RPMI7951 (cell line): Measurements from ENCODE around the gene MATN3. TPM values are rescaled to one million over a fixed set of nuclear protein-coding genes. Genes with fewer than 3 reads are reported as not detected.
A peak's percentile ranks its signal among the peaks of the same experiment; 100 is the strongest.
"Not testable (repeated sequence)": the region's sequence is repeated elsewhere in the genome, so short reads cannot be mapped to it uniquely, and the experiment has no call there.

Source experiments
- DNase-seq: peaks from one replicate; pipeline ENCODE4 v3.0.0-alpha.2; 2012; ENCODE audit warnings: low read depth
- total RNA-seq: library from RNA; depleted of rRNA; stranded (reverse); fragments of >200 nt; shearing (Covaris generic); gene quantifications from 2 replicates; pipeline ENCODE4 v1.2.3, GENCODE V29; 2014; rRNA removed

Gene MATN3
- 5.3 and 6.0 TPM in 2 replicates for total RNA-seq

DNA sequence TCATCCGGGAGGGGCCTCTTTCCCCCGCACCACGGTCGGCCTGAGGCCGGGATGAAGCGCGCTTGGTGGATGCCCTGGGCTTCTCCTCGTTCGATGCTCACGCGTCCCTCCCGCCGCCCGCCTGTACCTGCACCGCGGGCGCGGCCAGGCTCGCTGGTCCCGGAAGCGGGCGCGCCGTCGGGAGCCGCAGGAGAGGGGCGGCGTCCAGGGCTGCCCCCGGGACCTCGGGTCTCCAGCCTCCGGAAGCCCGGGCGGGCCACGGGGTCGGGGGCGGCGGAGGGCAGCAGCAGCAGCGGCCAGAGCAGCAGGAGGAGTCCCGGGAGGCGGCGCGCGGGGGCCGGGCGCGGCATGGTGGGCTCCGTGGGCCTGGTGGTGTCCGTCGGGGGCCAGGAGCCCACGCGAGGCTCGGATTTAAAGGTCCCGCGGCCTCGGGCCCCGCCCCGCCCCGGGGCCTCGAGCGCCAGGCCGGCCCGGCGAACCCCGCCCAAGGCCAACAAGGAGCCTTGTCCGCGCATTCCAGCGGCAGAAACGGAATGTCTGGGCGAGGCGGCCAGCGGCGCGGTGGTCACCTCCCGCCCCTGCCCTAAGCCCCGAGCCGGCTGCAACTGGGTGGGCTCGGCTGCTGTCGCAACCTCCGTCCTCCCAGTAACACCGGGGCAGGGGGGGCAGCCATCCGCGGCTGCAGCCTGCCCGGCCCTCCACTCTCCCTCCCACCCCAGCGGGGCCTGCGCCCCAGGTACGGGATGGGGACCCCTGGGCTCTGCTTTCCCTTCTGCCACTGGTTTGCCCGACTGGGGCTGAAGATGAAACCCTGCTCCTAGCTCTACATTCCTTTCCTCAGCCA, at the start of gene MATN3:
MATN3 (minus strand) TSS at position 387 of the 844 bp plus-strand sequence; CDS start at position 350, 37 bp downstream.
- peak; percentile 51 for DNase-seq

DNA sequence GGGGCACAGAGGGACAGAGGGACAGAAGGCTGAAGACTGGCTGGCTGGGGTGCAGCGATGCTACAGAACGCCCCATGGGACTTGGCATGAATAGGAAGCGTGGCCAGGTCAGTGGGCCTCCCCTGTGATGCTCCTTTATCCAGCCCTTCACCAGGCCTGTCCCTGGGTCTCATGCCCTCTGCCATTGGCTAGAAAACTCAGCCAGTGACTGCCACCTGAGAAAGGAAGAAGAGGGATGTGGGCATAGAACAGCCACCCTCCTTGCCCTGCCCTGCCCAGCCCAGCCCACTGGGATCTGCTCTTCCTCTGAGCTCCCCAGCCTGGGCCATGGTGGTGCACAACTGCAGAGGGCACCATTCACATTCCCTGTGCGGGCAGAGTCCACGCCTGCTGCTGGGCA, 49.5 kb upstream of the MATN3 start:
- no peak for DNase-seq

GRCh38 chr2:20061476-20061875, 49.0 kb upstream of the MATN3 start:
- peak; percentile 82 for DNase-seq

GRCh38 chr2:20060106-20060505, 47.6 kb upstream of the MATN3 start:
- DNase-seq = no peak

GRCh38 chr2:20057268-20057667, 44.8 kb upstream of the MATN3 start:
- DNase-seq = no peak

DNA sequence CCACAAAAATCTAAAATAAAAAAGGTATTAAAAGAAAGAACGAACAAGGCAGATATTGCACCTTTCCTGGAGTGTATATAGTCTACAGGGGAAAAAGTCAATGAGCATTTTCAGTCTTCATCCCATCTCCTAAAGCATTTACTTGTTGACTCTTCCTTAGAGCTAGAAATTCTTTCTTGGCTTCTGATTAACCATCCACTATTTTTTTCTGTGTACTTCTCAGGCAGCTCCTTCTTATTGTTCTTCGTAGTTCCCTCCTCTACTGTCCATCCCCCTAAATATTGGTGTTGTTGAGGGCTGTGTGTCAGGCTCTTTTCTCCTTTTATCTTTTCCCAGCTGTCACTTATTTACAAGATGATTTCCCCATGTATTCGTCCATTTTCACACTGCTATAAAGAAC, 42.5 kb upstream of the MATN3 start:
- DNase-seq = no peak

GRCh38 chr2:20054119-20054518, 41.7 kb upstream of the MATN3 start:
- DNase-seq = no peak

- DNase-seq = peak; percentile 84
Measured at GRCh38 chr2:20052861-20053281, 40.4 kb upstream of the MATN3 start.

GRCh38 chr2:20052229-20052851, 39.9 kb upstream of the MATN3 start:
- no peak for DNase-seq

DNA sequence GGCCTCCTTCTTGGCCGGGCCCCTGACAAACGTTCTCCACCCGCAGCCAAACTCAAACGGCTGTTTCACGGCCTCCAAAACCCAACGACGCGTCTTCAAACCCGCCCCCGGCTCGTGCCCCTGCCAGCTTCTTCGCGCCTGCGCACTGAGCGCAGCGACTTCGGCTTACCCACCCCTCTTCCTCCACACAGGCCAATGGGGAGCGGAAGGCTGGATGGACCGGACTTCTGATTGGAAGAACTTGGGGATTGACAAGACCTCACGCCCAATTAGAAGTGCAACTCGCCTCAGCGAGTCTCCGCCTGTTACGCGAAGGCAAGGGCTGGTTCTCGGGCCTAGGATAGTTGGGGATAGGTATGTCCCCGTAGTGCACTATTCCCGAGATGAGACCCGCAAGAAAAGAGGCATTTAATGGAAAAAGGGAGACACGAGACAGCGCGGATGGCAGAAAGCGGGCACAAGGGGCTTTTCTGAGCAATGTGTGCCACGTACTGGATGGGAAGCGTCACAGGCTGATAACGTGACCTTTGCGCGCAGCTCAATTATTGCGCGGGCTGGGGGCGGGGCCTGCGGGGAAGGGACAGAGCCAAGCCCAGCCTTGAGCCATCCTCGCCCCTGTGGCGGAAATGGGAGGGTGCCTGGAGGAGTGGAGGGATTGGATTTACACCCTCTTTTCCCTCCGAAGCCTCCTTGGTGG, 39.2 kb upstream of the MATN3 start, which contains the start of gene LAPTM4A:
LAPTM4A (minus strand) TSS at position 97 of the 697 bp plus-strand sequence. CDS start 108 bp downstream, outside the sequence.
- DNase-seq = peak; percentile 100

- DNase-seq = peak; percentile 82
Measured at GRCh38 chr2:20050646-20051531, 38.4 kb upstream of the MATN3 start.

DNA sequence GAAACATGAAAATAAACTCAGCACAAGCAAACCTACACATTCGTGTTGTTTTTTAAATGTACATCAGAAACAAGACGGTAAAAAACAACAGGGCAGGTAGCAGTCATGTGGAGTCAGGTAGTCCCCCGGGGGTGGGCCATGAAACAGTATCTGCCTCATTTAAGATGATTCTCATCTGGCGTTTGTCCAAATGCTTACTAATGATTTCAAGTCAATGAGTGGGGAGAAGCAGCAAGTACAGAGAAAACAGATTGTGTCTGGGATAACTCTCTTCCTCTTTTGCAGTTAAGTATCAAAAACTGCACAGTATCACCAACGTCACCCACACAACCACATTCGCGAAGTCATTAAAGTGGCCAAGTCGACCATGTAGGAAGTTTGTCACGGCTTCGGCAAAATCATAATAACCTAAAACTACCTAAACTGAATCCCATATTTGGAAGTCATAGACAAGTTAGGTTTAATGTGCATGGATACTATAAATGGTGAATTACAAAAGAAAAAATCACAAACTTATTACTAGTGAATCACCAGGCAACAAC, 37.7 kb upstream of the MATN3 start:
- DNase-seq = peak; percentile 68

DNA sequence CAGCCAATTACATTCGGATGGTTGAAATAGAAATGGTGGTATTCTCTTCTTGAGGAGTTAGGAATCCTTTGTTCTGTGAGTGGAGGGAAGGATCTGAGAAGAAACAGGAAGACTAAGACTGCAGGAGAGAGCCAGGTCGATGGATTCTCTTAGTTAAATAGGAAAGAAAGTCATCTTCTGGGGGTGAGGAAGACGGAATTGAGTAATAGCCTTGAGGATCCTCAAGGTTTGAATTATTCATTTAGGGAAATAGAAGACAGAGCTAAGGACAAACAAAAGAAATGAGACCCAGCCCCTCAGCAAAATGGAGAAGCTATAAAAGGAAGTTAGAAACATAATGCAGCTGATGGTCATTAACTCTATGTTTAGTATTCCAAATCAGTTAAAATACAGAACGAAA, 37.2 kb upstream of the MATN3 start:
- no peak for DNase-seq

DNA sequence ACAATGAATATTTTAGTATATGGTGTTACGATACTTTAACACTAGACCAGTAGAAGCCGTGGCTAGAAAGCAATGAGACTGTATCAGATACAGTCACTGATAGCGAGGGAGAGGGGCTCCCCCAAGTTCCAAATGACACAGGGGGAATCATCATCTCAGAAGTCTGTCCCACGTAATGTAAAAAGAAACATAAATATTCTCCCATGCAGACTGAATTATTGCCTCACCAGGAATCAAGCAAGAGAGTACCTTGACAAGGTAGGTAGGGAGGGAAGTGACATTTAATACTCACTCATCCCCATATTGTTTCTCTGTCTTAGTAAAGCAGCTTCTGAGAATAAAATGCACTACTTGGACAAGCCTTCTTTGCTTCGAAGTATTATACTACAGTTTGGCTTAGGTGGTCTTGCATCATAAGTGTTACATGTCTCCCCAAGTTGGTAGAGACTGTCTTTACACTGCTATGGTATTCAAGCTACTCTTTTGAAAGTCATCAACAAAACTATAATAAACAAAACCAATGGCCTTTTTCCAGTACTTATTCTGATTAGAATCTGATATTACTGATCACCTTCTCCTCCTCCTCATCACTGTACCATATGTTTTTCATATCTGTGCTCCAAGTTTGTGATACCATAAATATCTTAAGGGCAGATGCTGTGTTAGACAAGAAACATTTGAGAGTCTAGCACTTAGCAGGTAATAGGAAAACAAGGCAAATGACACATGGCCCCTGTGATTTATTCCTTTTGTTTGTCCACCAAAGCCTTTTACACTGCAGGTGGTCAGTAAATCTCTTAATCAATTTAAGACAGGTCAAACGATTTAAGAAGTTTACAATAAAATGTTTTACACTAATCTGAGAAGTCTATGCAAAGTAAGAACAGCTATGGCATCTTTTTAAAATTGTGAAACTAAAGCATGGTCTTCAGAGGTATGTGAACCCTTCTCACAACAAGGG, 36.3 kb upstream of the MATN3 start:
- DNase-seq = no peak

DNA sequence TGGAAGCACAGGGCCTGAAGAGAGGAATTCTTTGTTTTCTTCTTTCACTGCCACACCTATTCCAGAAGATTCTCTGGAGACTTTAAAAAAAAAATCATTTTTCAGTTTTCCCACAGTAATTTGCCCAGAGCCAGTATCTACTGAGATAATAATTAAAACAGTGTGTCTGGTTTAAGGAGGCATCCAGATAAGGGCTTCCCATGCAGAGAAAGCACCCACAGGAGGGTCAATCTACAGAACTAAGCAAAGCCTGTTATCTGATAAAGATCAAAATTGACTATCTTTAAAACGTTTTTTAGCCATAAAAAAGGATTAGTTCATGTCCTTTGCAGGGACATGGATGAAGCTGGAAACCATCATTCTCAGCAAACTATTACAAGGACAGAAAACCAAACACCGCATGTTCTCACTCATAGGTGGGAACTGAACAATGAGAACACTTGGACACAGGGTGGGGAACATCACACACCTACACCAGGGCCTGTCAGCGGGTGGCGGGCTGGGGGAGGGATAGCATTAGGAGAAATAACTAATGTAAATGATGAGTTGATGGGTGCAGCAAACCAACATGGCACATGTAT, 33.3 kb upstream of the MATN3 start:
- DNase-seq = not testable (repeated sequence)

DNA sequence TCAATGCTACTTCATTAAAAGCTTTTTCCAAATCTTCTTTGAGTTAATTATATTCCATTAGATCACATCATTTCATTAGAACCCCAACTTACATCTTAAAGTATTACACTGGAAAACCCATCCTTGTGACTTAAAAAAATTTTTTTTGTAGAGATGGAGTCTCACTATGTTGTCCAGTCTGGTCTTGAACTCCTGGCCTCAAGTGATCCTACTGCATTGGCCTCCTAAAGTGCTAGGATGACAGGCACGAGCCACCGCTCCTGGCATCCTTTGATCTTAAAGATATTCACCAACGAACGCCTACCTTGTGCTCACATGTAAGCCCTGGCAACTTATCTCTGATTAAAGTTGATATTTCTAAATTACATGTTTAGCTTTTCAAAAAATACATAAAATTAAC, 32.3 kb upstream of the MATN3 start:
- DNase-seq = no peak

- no peak for DNase-seq
Measured at GRCh38 chr2:20042531-20042930, 30.1 kb upstream of the MATN3 start.

DNA sequence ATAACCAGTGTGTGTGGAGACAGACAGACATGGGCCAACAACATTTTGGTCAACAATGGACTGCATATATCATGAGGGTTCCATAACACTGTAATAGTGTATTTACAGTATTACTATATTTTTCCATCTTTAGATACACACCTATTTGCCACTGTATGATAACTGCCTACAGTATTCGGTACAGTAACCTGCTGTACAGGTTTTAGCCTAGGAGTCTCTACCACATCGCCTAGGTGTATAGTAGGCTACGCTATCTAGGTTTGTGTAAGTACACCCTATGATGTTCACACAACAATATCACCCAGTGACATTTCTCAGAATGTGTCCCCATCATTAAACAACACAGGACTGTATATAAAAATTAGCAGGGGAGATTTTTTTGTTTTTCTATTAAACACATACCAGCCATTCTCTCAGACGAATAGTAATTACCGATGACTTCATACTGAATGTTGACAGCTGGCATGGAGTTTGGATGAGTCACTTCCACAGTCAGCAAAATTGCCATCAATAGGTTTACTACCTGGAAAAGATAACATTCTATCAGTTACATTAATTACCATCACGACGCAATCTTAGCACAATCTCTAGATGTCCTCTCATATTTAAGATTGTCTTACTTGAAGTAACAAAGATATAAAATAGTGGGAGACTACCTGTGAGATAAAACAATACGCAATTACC, 28.2 kb upstream of the MATN3 start:
- peak; percentile 46 for DNase-seq

GRCh38 chr2:20037660-20038059, 25.2 kb upstream of the MATN3 start:
- no peak for DNase-seq
